K562 (cell line): ENCODE results near the gene PLCB1. TPM values are rescaled to one million over a fixed set of nuclear protein-coding genes. Genes with fewer than 3 reads are reported as not detected.

Experiments
- ATAC-seq: fragments of 200-7000 bp; cut with Tn5 transposase; 3 replicates; pipeline ENCODE4 v1.9.1; 2020; ENCODE audit warnings: moderate library complexity
- BruUV-seq: library from RNA; stranded (reverse); fragments of 400-500 nt; replicated peaks from 2 replicates; lab custom pipeline; 2021; lab: Mats Ljungman, UMichigan
- CTCF ChIA-PET: fragments of 300-600 bp; formaldehyde crosslinking; extraction: SDS; loops from one replicate; lab custom pipeline; 2021; ENCODE audit warnings: low intra/inter-chr PET ratio; lab: Yijun Ruan, JAX
- POLR2A ChIA-PET: fragments of 300-600, 350-650 bp; sonication (Branson Sonifier 250); formaldehyde crosslinking; extraction: SDS; loops from one replicate; lab custom pipeline; 2021; ENCODE audit warnings: antibody characterized with exemption, inconsistent platforms; lab: Yijun Ruan, JAX
- DNase-seq, 4 experiments: peaks; one replicate each; pipeline versions ENCODE4 v3.0.0 to v3.0.0-alpha.2; 2011 to 2018; ENCODE audit warnings: low spot score in 3 of 4, mixed read lengths in 3 of 4; ENCODE audit errors: extremely low read depth in 1 of 4
- FAIRE-seq: peaks from 2 replicates; lab custom pipeline; 2011; peaks lifted over from hg19 to GRCh38; lab: Jason Lieb, UNC
- H2AFZ ChIP-seq: 2 replicates; pipeline ENCODE4 v1.6.0; 2011; ENCODE audit warnings: low read depth, low read length, control low read depth, inconsistent platforms
- H3K27ac ChIP-seq: fragments of 200-600 bp; 3 replicates; pipeline ENCODE4 v1.8.0; 2011; ENCODE audit warnings: low read depth, mild to moderate bottlenecking, control low read depth, inconsistent platforms, low read length, moderate library complexity, mixed read lengths; ENCODE audit errors: extremely low read depth
- H3K27me3 ChIP-seq, 2 experiments: fragments of 300-600 bp in 1 of 2; 2 replicates in 1 of 2; 3 replicates in 1 of 2; pipeline versions ENCODE4 v1.6.0 to v1.8.0; 2011; ENCODE audit warnings: inconsistent platforms in 2 of 2, low read length in 2 of 2, mild to moderate bottlenecking in 1 of 2, mixed read lengths in 1 of 2, moderate library complexity in 1 of 2; ENCODE audit not compliant: control insufficient read depth in 2 of 2, insufficient read depth in 2 of 2
- H3K36me3 ChIP-seq: fragments of 300-600 bp; 3 replicates; pipeline ENCODE4 v1.8.0; 2011; ENCODE audit warnings: mild to moderate bottlenecking, low read length, inconsistent platforms; ENCODE audit not compliant: control insufficient read depth, insufficient read depth
- H3K4me1 ChIP-seq, 2 experiments: fragments of 200-600 bp in 1 of 2; replicated peaks in 1 of 2; 2 replicates in 1 of 2; 3 replicates in 1 of 2; pipeline versions ENCODE4 v1.5.1 to v1.8.0; 2011; ENCODE audit warnings: inconsistent platforms in 2 of 2, low read length in 2 of 2, mild to moderate bottlenecking in 1 of 2, mixed read lengths in 1 of 2, moderate library complexity in 1 of 2; ENCODE audit not compliant: control insufficient read depth in 2 of 2, insufficient read depth in 2 of 2
- H3K4me2 ChIP-seq: 2 replicates; pipeline ENCODE4 v1.6.1; 2011; ENCODE audit warnings: low read length, control low read depth, inconsistent platforms, mixed read lengths; ENCODE audit not compliant: insufficient read depth
- H3K4me3 ChIP-seq: fragments of 200-600 bp; sonication (generic), shearing (Covaris generic); 2 replicates; pipeline ENCODE4 v1.5.1; 2016; ENCODE audit warnings: control low read depth, inconsistent platforms
- H3K79me2 ChIP-seq: fragments of 200-600 bp; 3 replicates; pipeline ENCODE4 v1.8.0; 2011; ENCODE audit warnings: low read length, inconsistent platforms; ENCODE audit not compliant: control insufficient read depth, insufficient read depth
- H3K9ac ChIP-seq, 2 experiments: 2 replicates each; pipeline versions ENCODE4 v1.6.0 to v1.6.1; 2011; ENCODE audit warnings: low read depth in 2 of 2, low read length in 2 of 2, control low read depth in 1 of 2, inconsistent platforms in 1 of 2, mild to moderate bottlenecking in 1 of 2, mixed read lengths in 1 of 2; ENCODE audit not compliant: insufficient read depth in 1 of 2
- H3K9me1 ChIP-seq: one replicate; pipeline ENCODE4 v1.6.0; 2011; ENCODE audit warnings: inconsistent platforms, mild to moderate bottlenecking, low read length, moderate library complexity; ENCODE audit not compliant: control insufficient read depth, insufficient read depth
- H3K9me3 ChIP-seq: replicated peaks from 2 replicates; pipeline ENCODE4 v1.5.1; 2011; ENCODE audit warnings: low read depth, low read length, inconsistent platforms; ENCODE audit not compliant: control insufficient read depth, insufficient read depth
- H4K20me1 ChIP-seq: replicated peaks from 2 replicates; pipeline ENCODE4 v1.6.1; 2011; ENCODE audit warnings: low read length, inconsistent platforms, mixed read lengths; ENCODE audit not compliant: control insufficient read depth, insufficient read depth
- BHLHE40 ChIP-seq: IDR thresholded peaks from 2 replicates; pipeline ENCODE4 v1.6.1; 2011; ENCODE audit warnings: low read length, improper control_type of control experiment
- CREB1 ChIP-seq, 2 experiments: sonication (generic) in 1 of 2; formaldehyde crosslinking in 1 of 2; IDR thresholded peaks; 2 replicates each; pipeline versions ENCODE4 v1.6.1 to v1.8.0; 2012 to 2022; ENCODE audit warnings: inconsistent platforms in 1 of 2, mild to moderate bottlenecking in 1 of 2, missing genetic modification reagents in 1 of 2, moderate library complexity in 1 of 2
- KLF6 ChIP-seq: fragments of 250-450 bp; sonication (Bioruptor Pico); IDR thresholded peaks from 2 replicates; pipeline ENCODE4 v1.4.0; 2020; ENCODE audit warnings: mild to moderate bottlenecking, moderate library complexity, borderline replicate concordance
- MITF ChIP-seq: IDR thresholded peaks from 2 replicates; pipeline ENCODE4 v1.6.1; 2014; ENCODE audit warnings: antibody characterized with exemption
- PML ChIP-seq: IDR thresholded peaks from 2 replicates; pipeline ENCODE4 v1.6.1; 2012; ENCODE audit warnings: low read length, inconsistent platforms
- PTBP1 ChIP-seq: fragments of 200-400 bp; formaldehyde crosslinking; IDR thresholded peaks from 2 replicates; pipeline ENCODE4 v1.6.1; 2017; ENCODE audit warnings: low read depth, low read length
- STAT5B ChIP-seq: fragments of 250-450 bp; sonication (Bioruptor Pico); IDR thresholded peaks from 2 replicates; pipeline ENCODE4 v1.8.0; 2021; ENCODE audit warnings: mild to moderate bottlenecking, inconsistent platforms
- ZNF408 ChIP-seq: fragments of 250-450 bp; sonication (Bioruptor Pico); IDR thresholded peaks from 2 replicates; pipeline ENCODE4 v1.4.0; 2020; ENCODE audit warnings: low read depth, mild to moderate bottlenecking, moderate library complexity
- WGBS: fragments of 100-300 bp; shearing (Covaris generic); methylation state at CpG from one replicate; pipeline ENCODE4 v1.1.6; 2016; ENCODE audit warnings: low coverage, mixed read lengths; ENCODE audit not compliant: insufficient coverage; ENCODE audit errors: missing lambda C conversion rate; 5-methylcytosine and 5-hydroxymethylcytosine counted together
- in situ Hi-C: fragments of 300-500 bp; cut with MboI; formaldehyde crosslinking; loops from 4 replicates; pipeline ENCODE4 v1.15.0; 2018; ENCODE audit warnings: inconsistent platforms, mixed read lengths
- intact Hi-C: fragments of 100-400 bp; cut with micrococcal nuclease; formaldehyde crosslinking; loops from 2 replicates; pipeline ENCODE4 v1.14.2; 2022
- polyA plus RNA-seq, 8 experiments: library from polyadenylated mRNA; depleted of rRNA in 4 of 8; stranded (reverse) in 5 of 8; unstranded in 3 of 8; fragments of >200 nt; fragmentation: Nextera tagmentation in 2 of 8; fragmentation: Illumina TruSeq in 1 of 8; extraction: Ambion mirVana in 2 of 8; extraction: Trizol in 1 of 8; gene quantifications; 2 replicates each; pipeline versions ENCODE4 v1.2.1 to v1.2.3, GENCODE V29; 2011 to 2014; ENCODE audit warnings: inconsistent platforms in 1 of 8, missing spikeins in 1 of 8
- total RNA-seq, 7 experiments: library from RNA; depleted of rRNA in 6 of 7; stranded (reverse); fragments of >200 nt in 6 of 7; fragmentation: Illumina TruSeq in 2 of 7; extraction: Trizol in 2 of 7; gene quantifications; 2 replicates each; pipeline versions ENCODE4 v1.2.1 to v1.2.3, GENCODE V29; 2011 to 2021; ENCODE audit warnings: low replicate concordance in 1 of 7
- TF ChIP-seq, protein P1 (sequence below): fragments of 250-450 bp; sonication (Bioruptor Pico); IDR thresholded peaks from 2 replicates; pipeline ENCODE4 v1.5.0; 2020; ENCODE audit warnings: mild to moderate bottlenecking, borderline replicate concordance

The PLCB1 gene
- total and polyA plus RNA-seq, 9 of the 15 experiments (the other 6 are each of a cell fraction or from before 2014, with no cell fraction given), result 0.34 to 3.1 (median 1.3) TPM

- BruUV-seq, result no TSS peak
These were observed 232.1 kb downstream of the PLCB1 start for GRCh38 chr20:8363970-8364733.

More at GRCh38 chr20:8363970-8364733, 232.1 kb downstream of the PLCB1 start:
- ChIA-PET CTCF (no interaction called here), POLR2A (no interaction called here)
- H3K4me1 ChIP-seq, result no peaks in the 10 kb centered on the region
- WGBS, result 1% methylated on average over 8 of the region's 8 CpGs
- DNase-seq, result no peak
- H3K79me2 ChIP-seq, result no peaks in the 10 kb centered on the region
- H3K9ac ChIP-seq, result no peak overlapping the region
- 0 out of 2 replicates have a peak, but pooled peaks cover 2% of the 10 kb centered on the region for H3K9me3 ChIP-seq
- intact Hi-C loops (no loop called here), in situ Hi-C loops (no loop called here)
- no peak for FAIRE-seq
- no peak for ATAC-seq
- no peaks in the 10 kb centered on the region for H3K36me3 ChIP-seq
- H3K9me1 ChIP-seq, result no peaks in the 10 kb centered on the region
- no peak overlapping the region for H3K27ac ChIP-seq
- H4K20me1 ChIP-seq, result no peaks in the 10 kb centered on the region
- H3K4me3 ChIP-seq, result no peak overlapping the region
- no peaks in the 10 kb centered on the region for H3K27me3 ChIP-seq
- no peak overlapping the region for H2AFZ ChIP-seq
- no peak overlapping the region for H3K4me2 ChIP-seq
- no peak for TF ChIP-seq BHLHE40
- TF ChIP-seq PML, result no peak
- TF ChIP-seq ZNF408 (CRISPR knock-in tag), result no peak
- no peak for TF ChIP-seq MITF
- TF ChIP-seq, protein P1, sequence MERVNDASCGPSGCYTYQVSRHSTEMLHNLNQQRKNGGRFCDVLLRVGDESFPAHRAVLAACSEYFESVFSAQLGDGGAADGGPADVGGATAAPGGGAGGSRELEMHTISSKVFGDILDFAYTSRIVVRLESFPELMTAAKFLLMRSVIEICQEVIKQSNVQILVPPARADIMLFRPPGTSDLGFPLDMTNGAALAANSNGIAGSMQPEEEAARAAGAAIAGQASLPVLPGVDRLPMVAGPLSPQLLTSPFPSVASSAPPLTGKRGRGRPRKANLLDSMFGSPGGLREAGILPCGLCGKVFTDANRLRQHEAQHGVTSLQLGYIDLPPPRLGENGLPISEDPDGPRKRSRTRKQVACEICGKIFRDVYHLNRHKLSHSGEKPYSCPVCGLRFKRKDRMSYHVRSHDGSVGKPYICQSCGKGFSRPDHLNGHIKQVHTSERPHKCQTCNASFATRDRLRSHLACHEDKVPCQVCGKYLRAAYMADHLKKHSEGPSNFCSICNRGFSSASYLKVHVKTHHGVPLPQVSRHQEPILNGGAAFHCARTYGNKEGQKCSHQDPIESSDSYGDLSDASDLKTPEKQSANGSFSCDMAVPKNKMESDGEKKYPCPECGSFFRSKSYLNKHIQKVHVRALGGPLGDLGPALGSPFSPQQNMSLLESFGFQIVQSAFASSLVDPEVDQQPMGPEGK (CRISPR knock-in tag), result no peak
- no peak for TF ChIP-seq STAT5B (CRISPR knock-in tag)
- TF ChIP-seq PTBP1, result no peak
- TF ChIP-seq KLF6 (CRISPR knock-in tag), result no peak
- no peak for TF ChIP-seq CREB1 (IDR thresholded peaks at IDR 0.05)
- no peak for TF ChIP-seq CREB1 (CRISPR knock-in tag; IDR thresholded peaks at IDR 0.05)
